ENCODE measurements around the gene GLG1.
"Not testable (repeated sequence)": the region's sequence is repeated elsewhere in the genome, so short reads cannot be mapped to it uniquely, and the experiment has no call there.

GLG1 gene

DNA sequence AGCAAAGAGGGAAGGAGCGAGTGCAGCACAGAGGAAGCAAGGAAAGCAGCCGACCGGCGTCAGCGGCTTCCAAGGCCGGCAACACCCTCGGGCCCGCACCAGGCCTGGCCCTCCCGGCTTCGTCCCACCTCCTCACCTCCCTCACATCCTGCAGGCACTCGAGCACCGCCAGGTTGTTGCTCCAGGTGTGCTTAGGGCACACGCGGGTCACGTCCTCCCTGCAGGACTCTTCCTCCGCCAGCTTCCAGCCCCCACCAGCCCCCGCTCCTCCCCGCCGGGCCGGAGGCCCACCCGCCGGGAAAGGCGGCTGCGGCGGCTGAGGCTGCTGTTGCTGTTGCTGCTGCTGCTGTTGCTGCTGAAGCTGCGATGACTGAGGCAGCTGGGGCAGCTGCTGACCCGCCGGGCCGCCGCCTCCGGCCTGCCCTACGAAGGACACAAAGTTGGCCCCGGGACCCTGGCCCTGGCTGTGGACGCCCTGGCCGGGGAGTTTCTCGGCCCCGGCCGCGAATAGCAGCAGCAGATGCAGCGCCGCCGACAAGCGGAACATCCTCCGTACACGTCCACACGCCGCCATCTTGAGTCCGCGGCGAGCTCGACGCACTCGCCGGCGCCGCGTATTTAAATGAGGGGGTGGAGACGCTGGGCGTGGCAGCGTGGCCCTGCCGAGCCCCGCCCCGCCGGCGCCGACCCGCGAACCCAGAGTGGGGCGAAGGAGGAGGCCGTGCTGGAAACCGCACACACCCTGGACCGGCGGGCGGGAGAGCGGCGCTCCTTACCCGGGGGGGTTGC, at the start of gene GLG1:
Gene GLG1 (minus strand): TSS at position 594 of the 789 bp plus-strand sequence. CDS start 20 bp downstream, at position 574.
- DNase-seq (ENCODE audit: low read depth, low spot score), result peak; percentile 80

DNA sequence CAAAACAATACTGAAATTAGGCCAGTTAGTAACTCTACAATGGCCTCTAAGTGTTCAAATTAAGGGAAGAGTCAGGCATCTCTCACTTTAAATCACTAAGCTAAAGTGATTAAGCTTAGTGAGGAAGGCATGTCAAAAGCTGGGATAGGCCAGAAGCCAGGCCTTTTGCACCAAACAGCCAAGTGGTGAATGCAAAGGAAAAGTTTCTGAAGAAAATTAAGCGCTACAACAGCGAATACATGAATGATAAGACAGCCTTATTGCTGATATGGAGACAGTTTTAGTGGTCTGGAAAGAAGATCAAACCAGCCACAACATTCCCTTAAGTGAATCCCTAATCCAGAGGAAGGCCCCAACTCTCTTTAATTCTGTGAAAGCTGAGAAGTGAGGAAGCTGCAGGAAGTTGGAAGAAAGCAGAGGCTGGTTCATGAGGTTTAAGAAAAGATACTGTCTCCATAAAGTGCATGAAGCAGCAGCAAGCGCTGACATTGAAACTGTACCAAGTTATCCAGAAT, 47.7 kb upstream of the GLG1 start:
- DNase-seq (ENCODE audit: low read depth, low spot score), result no peak

DNA sequence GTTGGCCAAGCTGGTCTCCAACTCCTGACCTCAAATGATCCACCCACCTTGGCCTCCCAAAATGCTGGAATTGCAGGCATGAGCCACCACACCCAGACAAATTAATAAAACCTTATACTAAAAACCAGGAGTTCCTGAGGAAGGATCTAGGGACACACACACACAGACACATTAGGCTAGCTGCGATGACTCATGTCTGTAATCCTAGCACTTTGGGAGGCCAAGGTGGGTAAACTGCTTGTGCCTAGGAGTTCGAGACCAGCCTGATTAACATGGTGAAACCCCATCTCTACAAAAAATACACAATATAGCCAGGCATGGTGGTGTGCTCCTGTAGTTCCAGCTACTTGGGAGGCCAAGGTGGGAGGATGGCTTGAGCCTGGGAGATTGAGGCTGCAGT, 46.0 kb upstream of the GLG1 start:
- DNase-seq (ENCODE audit: low read depth, low spot score), result not testable (repeated sequence)

GRCh38 chr16:74652249-74652648, 45.3 kb upstream of the GLG1 start:
- no peak for DNase-seq (ENCODE audit: low read depth, low spot score)

DNA sequence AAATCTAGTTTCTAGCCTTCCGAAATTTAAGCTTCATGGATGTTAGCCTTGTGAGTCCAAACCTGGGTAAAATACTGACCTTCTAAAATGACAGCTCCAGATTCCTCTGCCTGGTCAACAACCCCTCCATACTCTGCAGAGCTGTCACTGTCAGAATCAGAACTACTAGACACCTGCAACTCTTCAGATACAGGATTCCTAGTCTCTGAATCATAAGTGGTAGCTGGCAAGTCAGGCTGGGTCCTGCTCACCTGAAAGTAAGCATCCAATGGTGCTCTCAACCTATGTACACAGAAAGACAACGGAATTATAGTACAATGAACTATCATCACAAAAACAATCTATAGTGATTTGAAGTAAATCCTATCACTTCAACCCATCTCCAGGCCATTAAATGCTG, 44.9 kb upstream of the GLG1 start:
- no peak for DNase-seq (ENCODE audit: low read depth, low spot score)

- no peak for DNase-seq (ENCODE audit: low read depth, low spot score)
These were observed 44.2 kb upstream of the GLG1 start for GRCh38 chr16:74650966-74651567.

DNA sequence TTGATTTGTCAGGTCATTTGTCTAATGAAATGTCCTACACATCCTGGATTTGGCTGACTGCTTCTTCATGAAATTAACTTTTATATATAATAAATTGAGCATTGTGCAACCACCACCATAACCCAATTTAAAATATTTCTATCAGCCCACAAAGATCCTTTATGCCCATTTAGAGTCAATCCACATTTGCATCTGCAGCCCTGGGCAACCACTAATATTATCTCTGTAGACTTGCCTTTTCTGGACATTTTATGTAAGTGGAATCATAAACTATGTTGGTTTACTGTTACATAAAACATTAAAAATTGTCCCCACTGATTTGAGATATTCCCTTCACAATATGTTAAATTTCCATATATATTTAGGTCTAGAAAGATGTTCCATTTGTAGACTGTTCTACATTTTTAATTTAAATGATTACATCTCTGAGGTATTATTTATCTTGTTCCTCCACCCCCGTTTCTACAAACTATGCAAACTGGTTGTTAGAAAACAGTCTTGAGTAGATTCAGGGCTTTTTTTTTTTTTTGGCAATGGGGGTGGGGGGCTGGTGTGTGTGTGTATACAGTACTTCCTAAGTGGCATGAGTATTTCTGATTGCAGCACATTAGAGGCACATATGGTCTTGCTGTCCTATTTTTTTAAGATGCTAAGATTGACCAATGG, 43.1 kb upstream of the GLG1 start:
- DNase-seq (ENCODE audit: low read depth, low spot score), result no peak

DNA sequence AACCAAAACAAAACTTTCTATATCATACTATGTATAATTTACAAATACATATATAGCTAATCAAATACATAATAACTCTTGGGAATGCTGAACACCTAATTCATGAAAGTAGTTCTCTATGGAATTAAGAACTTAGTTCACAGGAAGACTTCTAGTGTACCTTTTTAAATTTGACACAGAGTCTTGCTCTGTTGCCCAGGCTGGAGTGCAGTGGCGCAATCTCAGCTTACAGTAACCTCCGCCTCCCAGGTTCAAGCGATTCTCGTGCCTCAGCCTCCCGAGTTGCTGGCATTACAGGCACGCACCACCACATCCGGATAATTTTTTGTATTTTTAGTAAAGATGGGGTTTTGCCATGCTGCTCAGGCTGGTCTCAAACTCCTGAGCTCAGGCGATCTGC, 35.1 kb upstream of the GLG1 start:
- no peak for DNase-seq (ENCODE audit: low read depth, low spot score)

DNA sequence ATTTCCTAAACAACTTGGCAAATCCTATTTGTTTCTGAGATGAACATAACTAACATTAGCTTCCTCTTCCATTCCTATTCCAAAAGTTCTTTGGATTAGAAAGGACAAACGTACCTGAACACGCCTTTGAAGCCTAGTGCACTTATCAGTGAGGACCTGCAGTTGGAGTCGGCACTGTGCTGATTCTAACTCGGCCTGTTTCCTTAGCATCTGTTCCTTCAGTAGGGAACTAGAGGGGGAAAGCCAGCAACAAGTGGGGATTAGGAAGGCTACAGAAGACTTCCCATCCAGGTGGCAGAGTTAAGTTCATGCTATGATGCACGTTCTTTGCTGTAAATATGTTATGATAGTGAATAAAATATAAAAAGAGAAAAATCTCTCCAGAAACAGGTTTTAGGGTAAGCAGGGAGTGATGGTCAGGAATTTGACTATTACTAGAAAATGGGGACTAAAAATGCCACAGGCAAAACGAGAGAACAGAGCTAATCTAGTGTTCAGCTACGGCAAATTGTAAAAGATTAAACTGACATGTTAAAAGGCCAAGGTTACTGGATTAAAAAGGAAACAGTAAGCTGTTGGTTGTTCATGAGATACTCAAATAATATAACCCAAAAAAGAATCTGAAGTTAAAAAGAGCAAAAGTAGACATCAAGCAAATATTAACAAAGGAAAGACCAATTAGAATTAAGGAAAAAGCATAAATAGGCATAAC, 31.0 kb upstream of the GLG1 start:
- no peak for DNase-seq (ENCODE audit: low read depth, low spot score)

GRCh38 chr16:74635303-74635702, 28.4 kb upstream of the GLG1 start:
- no peak for DNase-seq (ENCODE audit: low read depth, low spot score)

- DNase-seq (ENCODE audit: low read depth, low spot score), result no peak
These were observed 26.8 kb upstream of the GLG1 start for GRCh38 chr16:74633686-74634085.

- no peak for DNase-seq (ENCODE audit: low read depth, low spot score)
These were observed 20.7 kb upstream of the GLG1 start for GRCh38 chr16:74627506-74628220.

DNA sequence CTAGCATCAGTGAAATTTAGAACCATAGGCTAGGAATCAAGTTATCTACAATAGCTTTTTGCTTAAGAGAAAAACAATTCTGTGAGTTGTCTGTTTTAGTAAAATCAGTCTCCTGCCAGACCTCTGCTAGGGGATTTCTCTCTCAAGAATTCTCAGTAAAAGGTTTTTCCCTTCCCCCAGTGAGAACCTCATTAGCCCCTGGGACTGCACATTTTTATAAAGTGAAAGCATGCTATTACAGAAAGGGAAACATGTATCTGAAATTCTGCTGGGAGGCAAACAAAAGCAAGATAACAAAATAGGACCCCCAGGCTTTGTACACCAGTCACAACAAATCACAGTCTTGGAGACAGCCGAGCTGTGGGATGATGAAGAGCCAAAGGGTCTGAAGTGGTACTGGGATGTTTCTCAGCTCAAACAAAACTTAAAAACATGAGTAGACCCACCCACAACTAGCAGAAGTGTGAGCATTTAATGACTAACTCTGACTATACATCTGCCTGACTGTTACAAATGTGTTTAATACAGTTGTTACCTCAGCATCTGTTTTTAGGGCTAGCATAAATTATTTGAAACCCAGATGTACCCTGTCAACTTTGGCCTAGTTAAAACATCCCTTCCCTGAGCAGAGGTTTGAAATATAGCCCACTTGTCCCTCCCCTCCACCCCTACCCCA, 20.0 kb upstream of the GLG1 start:
- DNase-seq (ENCODE audit: low read depth, low spot score), result no peak

DNA sequence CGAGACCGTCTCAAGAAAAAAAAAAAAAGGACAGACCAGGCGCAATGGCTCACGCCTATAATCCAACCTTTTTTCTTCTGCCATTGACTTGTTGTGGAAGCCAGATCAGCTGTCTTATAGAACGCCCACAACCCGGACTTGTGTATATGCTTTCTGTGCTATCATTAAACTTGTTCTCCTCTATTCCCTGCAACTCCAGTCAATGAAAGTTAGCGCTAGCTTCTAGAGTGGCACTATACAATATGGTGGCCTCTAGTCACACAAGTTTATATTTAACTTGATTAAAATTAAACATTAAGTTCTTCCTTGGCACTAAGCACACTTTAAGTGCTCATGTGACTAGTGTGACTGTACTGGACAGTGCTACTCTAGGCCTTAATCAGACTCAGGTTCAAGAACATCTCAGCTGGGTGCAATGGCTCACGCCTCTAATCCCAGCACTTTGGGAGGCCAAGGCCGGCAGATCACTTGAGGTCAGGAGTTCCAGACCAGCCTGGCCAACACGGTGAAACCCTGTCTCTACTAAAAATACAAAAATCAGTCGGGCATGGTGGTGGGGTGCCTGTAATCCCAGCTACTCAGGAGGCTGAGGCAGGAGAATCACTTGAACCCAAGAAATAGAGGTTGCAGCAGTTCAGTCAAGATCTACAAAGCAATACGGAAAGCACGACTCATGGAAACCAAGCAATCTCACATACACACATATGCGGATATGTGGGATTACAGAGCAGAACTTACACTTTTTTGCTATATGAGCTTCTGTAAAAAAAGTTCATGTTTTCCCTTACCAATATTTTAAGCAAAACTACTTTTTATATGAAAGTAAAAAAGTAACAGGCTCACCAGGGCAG, 18.8 kb upstream of the GLG1 start:
- DNase-seq (ENCODE audit: low read depth, low spot score), result no peak

DNA sequence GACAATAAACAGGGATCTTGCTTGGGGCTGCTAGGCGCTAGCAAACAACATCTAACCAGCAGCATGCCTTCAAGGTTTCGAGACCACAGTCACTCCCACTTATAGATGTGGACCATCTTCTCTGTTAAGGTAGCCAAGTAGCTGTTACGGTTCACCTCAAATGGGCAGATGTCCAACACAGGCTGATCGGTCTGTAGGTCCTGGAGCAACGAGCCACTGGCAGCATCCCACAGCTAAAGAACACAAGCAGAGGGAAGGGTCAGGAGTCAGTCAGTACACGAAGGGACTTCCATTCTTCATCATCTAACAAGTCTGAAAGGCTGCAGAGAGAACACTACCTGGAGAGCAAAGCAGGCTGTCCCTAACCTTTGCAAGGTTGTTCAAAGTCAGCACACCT, 16.9 kb upstream of the GLG1 start:
- DNase-seq (ENCODE audit: low read depth, low spot score), result no peak

GRCh38 chr16:74623214-74623838, 16.4 kb upstream of the GLG1 start:
- no peak for DNase-seq (ENCODE audit: low read depth, low spot score)

DNA sequence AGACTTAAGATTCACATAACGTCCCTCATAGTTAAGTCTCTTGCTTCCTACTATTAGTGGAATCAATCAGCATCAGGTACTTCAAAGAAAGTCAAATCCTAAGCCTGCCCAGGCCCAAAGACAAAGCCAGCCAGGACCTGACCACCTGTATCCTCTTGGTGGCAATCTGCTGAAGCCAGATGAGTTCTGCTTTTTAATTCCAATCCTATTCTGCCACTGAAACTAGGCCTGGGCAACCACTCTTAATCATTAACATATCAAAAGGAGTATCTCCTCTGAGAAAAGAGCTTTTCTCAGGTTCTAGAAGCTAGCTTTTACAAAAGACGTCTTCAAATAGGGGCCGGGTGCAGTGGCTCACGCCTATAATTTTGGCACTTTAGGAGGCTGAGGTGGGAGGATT, 15.1 kb upstream of the GLG1 start:
- no peak for DNase-seq (ENCODE audit: low read depth, low spot score)

DNA sequence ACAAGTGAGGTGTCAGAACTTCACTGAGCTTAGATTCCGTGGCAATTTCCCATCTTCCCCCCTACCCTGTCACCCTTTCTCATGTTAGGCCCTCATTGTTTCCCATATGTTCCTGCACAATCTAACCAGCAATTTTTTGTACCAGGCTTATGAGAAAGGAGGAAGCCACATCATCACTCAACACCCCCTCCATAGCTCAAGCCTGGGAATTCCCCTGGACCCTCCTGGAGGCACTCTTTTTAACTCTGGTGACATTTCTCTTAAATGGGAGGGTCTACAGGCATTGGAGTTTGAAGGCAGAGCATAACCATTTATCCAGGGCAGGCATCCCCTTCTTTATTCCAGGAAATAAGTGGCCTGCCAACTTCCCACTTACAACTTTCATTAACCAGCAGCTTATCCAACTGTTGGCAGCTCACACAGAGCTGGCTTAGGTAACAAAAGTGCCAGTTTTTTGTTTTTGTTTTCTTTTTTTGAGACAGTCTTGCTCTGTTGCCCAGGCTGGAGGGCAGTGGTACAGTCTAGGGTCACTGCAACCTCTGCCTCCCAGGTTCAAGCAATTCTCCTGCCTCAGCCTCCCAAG, 10.4 kb upstream of the GLG1 start:
- DNase-seq (ENCODE audit: low read depth, low spot score), result no peak

GRCh38 chr16:74611721-74612120, 4.8 kb upstream of the GLG1 start:
- no peak for DNase-seq (ENCODE audit: low read depth, low spot score)
